ENCODE data around the gene KLHL13. TPM values are rescaled to one million over a fixed set of nuclear protein-coding genes. Genes with fewer than 3 reads are reported as not detected.
"Not testable (repeated sequence)": the region's sequence is repeated elsewhere in the genome, so short reads cannot be mapped to it uniquely, and the experiment has no call there.

KLHL13 gene
- total RNA-seq (2014; rRNA removed; shearing (Covaris generic)), result 3.1 and 3.7 TPM in 2 replicates
- polyA plus RNA-seq (2015; cell fraction: cytosol; rRNA removed), result 1.9 and 3.1 TPM in 2 replicates
- 0.19 and 0.68 TPM in 2 replicates for polyA plus RNA-seq (2015; cell fraction: nucleus; rRNA removed)

GRCh38 chrX:118116713-118117550 is at the start of gene KLHL13:
Gene KLHL13, minus strand, starts transcription at chrX:118116810. Its CDS starts 88,337 bp downstream, at chrX:118028473.
- in situ Hi-C loops (cut with HindIII; ENCODE audit: low pct_unique_long_range_greater_than_20kb, low sequenced_read_pairs), result no loop called here
- DNase-seq (ENCODE audit: low read depth, low spot score), result peak; percentile 23

GRCh38 chrX:118164138-118164537 is 47.5 kb upstream of the KLHL13 start:
- in situ Hi-C loops (cut with HindIII; ENCODE audit: low pct_unique_long_range_greater_than_20kb, low sequenced_read_pairs), result no loop called here
- no peak for DNase-seq (ENCODE audit: low read depth, low spot score)

GRCh38 chrX:118156953-118157608 is 40.5 kb upstream of the KLHL13 start:
- in situ Hi-C loops (cut with HindIII; ENCODE audit: low pct_unique_long_range_greater_than_20kb, low sequenced_read_pairs), result no loop called here
- no peak for DNase-seq (ENCODE audit: low read depth, low spot score)

- no peak for DNase-seq (ENCODE audit: low read depth, low spot score)
- in situ Hi-C loops (cut with HindIII; ENCODE audit: low pct_unique_long_range_greater_than_20kb, low sequenced_read_pairs), result no loop called here
These were observed 39.8 kb upstream of the KLHL13 start for GRCh38 chrX:118156254-118156952.

GRCh38 chrX:118153270-118153669 is 36.7 kb upstream of the KLHL13 start:
- in situ Hi-C loops (cut with HindIII; ENCODE audit: low pct_unique_long_range_greater_than_20kb, low sequenced_read_pairs), result no loop called here
- no peak for DNase-seq (ENCODE audit: low read depth, low spot score)

- DNase-seq (ENCODE audit: low read depth, low spot score), result no peak
- in situ Hi-C loops (cut with HindIII; ENCODE audit: low pct_unique_long_range_greater_than_20kb, low sequenced_read_pairs), result no loop called here
These were observed 36.1 kb upstream of the KLHL13 start for GRCh38 chrX:118152721-118153120.

GRCh38 chrX:118148737-118149136 is 32.1 kb upstream of the KLHL13 start:
- DNase-seq (ENCODE audit: low read depth, low spot score), result no peak
- in situ Hi-C loops (cut with HindIII; ENCODE audit: low pct_unique_long_range_greater_than_20kb, low sequenced_read_pairs), result no loop called here

GRCh38 chrX:118147771-118148170 is 31.2 kb upstream of the KLHL13 start:
- DNase-seq (ENCODE audit: low read depth, low spot score), result not testable (repeated sequence)

GRCh38 chrX:118143578-118143977 is 27.0 kb upstream of the KLHL13 start:
- DNase-seq (ENCODE audit: low read depth, low spot score), result no peak
- in situ Hi-C loops (cut with HindIII; ENCODE audit: low pct_unique_long_range_greater_than_20kb, low sequenced_read_pairs), result no loop called here

More at GRCh38 chrX:118147771-118148170, 31.2 kb upstream of the KLHL13 start:
- in situ Hi-C loops (cut with HindIII; ENCODE audit: low pct_unique_long_range_greater_than_20kb, low sequenced_read_pairs), result not testable (repeated sequence)

- in situ Hi-C loops (cut with HindIII; ENCODE audit: low pct_unique_long_range_greater_than_20kb, low sequenced_read_pairs), result no loop called here
- no peak for DNase-seq (ENCODE audit: low read depth, low spot score)
These were observed 14.7 kb upstream of the KLHL13 start for GRCh38 chrX:118131336-118131735.

GRCh38 chrX:118129681-118130080 is 13.1 kb upstream of the KLHL13 start:
- in situ Hi-C loops (cut with HindIII; ENCODE audit: low pct_unique_long_range_greater_than_20kb, low sequenced_read_pairs), result no loop called here
- DNase-seq (ENCODE audit: low read depth, low spot score), result no peak

- in situ Hi-C loops (cut with HindIII; ENCODE audit: low pct_unique_long_range_greater_than_20kb, low sequenced_read_pairs), result no loop called here
- DNase-seq (ENCODE audit: low read depth, low spot score), result no peak
These were observed 12.1 kb upstream of the KLHL13 start for GRCh38 chrX:118128724-118129123.

- in situ Hi-C loops (cut with HindIII; ENCODE audit: low pct_unique_long_range_greater_than_20kb, low sequenced_read_pairs), result no loop called here
- no peak for DNase-seq (ENCODE audit: low read depth, low spot score)
These were observed 9.7 kb upstream of the KLHL13 start for GRCh38 chrX:118126286-118126685.

GRCh38 chrX:118124243-118124642 is 7.6 kb upstream of the KLHL13 start:
- in situ Hi-C loops (cut with HindIII; ENCODE audit: low pct_unique_long_range_greater_than_20kb, low sequenced_read_pairs); DNase-seq (ENCODE audit: low read depth, low spot score): not testable (repeated sequence)

- DNase-seq (ENCODE audit: low read depth, low spot score), result no peak
- in situ Hi-C loops (cut with HindIII; ENCODE audit: low pct_unique_long_range_greater_than_20kb, low sequenced_read_pairs), result no loop called here
These were observed 1.1 kb upstream of the KLHL13 start for GRCh38 chrX:118117741-118118140.

- no peak for DNase-seq (ENCODE audit: low read depth, low spot score)
These were observed 477 bp downstream of the KLHL13 start for GRCh38 chrX:118115953-118116712.

GRCh38 chrX:118114971-118115370 is 1.6 kb downstream of the KLHL13 start:
- in situ Hi-C loops (cut with HindIII; ENCODE audit: low pct_unique_long_range_greater_than_20kb, low sequenced_read_pairs), result no loop called here
- no peak for DNase-seq (ENCODE audit: low read depth, low spot score)

More at GRCh38 chrX:118115953-118116712, 477 bp downstream of the KLHL13 start:
- in situ Hi-C loops (cut with HindIII; ENCODE audit: low pct_unique_long_range_greater_than_20kb, low sequenced_read_pairs), result no loop called here

Measured in SK-MEL-5 (cell line).